Stimulated activated naive CD8-positive, alpha-beta T cell treated with anti-CD3 and anti-CD28 coated beads, Interleukin-15, amount 100 ng/mL, for 72 hours (primary cell): ENCODE data around the gene MRTFA.
"Not testable (repeated sequence)": the region's sequence is repeated elsewhere in the genome, so short reads cannot be mapped to it uniquely, and the experiment has no call there.

ENCODE experiments used
- ATAC-seq: fragments of 150-1000 bp; cut with Tn5 transposase; 2 replicates; pipeline ENCODE4 v1.10.0; 2021; ENCODE audit warnings: mild to moderate bottlenecking, moderate library complexity
- DNase-seq, 2 donors: peaks; one replicate each; pipeline ENCODE4 v3.0.0; 2021 to 2022
- H3K27ac Mint-ChIP-seq, 2 donors: one replicate each; pipeline ENCODE4 v1.8.0; 2022; ENCODE audit warnings: mild to moderate bottlenecking in 2 of 2, mixed read lengths in 2 of 2, moderate library complexity in 2 of 2
- H3K27me3 Mint-ChIP-seq: one replicate; pipeline ENCODE4 v1.8.0; 2022; ENCODE audit warnings: mixed read lengths
- H3K4me1 Mint-ChIP-seq: one replicate; pipeline ENCODE4 v1.8.0; 2022; ENCODE audit warnings: mild to moderate bottlenecking, mixed read lengths
- H3K4me3 Mint-ChIP-seq, 2 donors: one replicate each; pipeline ENCODE4 v1.8.0; 2022; ENCODE audit warnings: mild to moderate bottlenecking in 2 of 2, mixed read lengths in 2 of 2, moderate library complexity in 1 of 2
- H3K9me3 Mint-ChIP-seq, 2 donors: one replicate each; pipeline ENCODE4 v1.8.0; 2022; ENCODE audit warnings: mixed read lengths in 2 of 2

Gene MRTFA

DNA sequence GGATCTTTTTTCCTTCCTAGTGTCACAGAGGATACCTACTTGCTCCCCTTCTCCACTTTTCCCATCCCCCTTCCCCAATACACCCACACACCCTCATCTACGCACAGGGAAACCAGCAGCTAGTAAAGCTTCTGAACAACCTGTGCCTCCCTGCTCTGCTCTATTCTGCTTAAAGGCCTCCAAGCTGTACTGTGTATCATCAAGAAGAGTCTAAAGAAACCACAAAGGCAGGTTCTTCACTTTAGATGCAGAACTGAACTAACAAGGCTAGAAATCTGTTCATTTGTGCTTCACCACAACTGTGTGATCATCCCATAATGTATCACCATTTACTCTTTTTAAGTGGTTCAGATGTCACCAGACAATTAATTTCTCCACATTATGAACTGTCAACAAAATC lies 133.6 kb downstream of the MRTFA start:
- no peak overlapping the region for H3K4me3 Mint-ChIP-seq
- DNase-seq (no peak), ATAC-seq (no peak)
- no peaks in the 10 kb centered on the region for H3K27me3 Mint-ChIP-seq
- no peaks in the 10 kb centered on the region for H3K9me3 Mint-ChIP-seq
- H3K4me1 Mint-ChIP-seq, result peaks cover 33% of the 10 kb centered on the region
- peak overlapping the region; percentile 80 to 91 for H3K27ac Mint-ChIP-seq

DNA sequence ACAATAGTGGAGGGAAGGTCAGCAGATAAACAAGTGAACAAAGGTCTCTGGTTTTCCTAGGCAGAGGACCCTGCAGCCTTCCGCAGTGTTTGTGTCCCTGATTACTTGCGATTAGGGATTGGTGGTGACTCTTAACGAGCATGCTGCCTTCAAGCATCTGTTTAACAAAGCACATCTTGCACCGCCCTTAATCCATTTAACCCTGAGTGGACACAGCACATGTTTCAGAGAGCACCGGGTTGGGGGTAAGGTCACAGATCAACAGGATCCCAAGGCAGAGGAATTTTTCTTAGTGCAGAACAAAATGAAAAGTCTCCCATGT lies 136.1 kb downstream of the MRTFA start:
- not testable (repeated sequence) for H3K4me3 Mint-ChIP-seq, ATAC-seq, H3K9me3 Mint-ChIP-seq

GRCh38 chr22:40499209-40499623 lies 137.3 kb downstream of the MRTFA start:
- ATAC-seq (peak; percentile 74), DNase-seq (no peak)
- H3K4me1 Mint-ChIP-seq, result peaks cover 34% of the 10 kb centered on the region
- no peaks in the 10 kb centered on the region for H3K9me3 Mint-ChIP-seq
- no peak overlapping the region for H3K4me3 Mint-ChIP-seq
- H3K27ac Mint-ChIP-seq, result no peak overlapping the region
- no peaks in the 10 kb centered on the region for H3K27me3 Mint-ChIP-seq

More for the DNA sequence above, 136.1 kb downstream of the MRTFA start:
- not testable (repeated sequence) for H3K27ac Mint-ChIP-seq, DNase-seq, H3K27me3 Mint-ChIP-seq
- peaks cover 40% of the 10 kb centered on the region for H3K4me1 Mint-ChIP-seq

DNA sequence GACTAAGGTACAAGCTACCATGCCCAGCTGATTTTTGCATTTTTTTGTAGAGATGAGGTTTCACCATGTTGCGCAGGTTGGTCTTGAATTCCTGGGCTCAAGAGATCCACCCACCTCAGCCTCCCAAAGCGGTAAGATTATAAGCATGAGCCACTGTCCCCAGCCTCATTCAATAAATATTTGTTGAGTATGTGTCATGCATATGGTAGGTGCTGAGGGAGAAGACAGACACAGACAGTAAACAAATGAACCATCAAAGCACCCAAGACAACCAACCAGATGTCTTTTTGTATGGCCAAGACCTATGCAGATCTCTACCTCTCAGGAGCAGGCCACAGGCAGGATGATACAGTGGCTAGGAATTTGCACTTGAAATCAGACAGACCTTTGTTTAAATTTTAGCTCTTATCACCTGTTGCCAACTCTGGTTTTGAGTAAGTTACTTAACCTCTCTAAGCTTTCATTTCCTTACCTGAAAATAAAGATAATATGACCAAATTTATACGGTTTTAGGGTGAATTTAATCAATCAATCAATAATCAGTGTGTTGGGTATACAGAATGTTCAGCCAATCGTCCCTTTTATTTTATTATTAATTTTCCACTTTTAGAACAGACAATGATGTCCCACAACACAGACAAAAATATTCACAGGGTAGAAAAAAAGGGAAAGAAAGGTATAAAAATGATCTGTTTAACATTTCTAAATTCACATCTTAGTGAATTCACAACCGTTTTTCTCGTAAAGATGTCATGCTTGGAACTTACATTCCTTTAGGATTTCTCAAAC lies 137.9 kb downstream of the MRTFA start:
- DNase-seq, result no peak
- peak; percentile 53 for ATAC-seq
- no peaks in the 10 kb centered on the region for H3K27me3 Mint-ChIP-seq
- H3K4me3 Mint-ChIP-seq, result no peak overlapping the region
- H3K4me1 Mint-ChIP-seq, result peaks cover 38% of the 10 kb centered on the region
- peak overlapping the region in 1 of 2 donors; percentile 54 for H3K27ac Mint-ChIP-seq
- no peaks in the 10 kb centered on the region for H3K9me3 Mint-ChIP-seq

- peak overlapping the region in 1 of 2 donors; percentile 60 for H3K27ac Mint-ChIP-seq
- ATAC-seq (no peak), DNase-seq (no peak)
- H3K9me3 Mint-ChIP-seq, result no peaks in the 10 kb centered on the region
- H3K27me3 Mint-ChIP-seq, result no peaks in the 10 kb centered on the region
- H3K4me1 Mint-ChIP-seq, result peaks cover 34% of the 10 kb centered on the region
- H3K4me3 Mint-ChIP-seq, result no peak overlapping the region
Measured at GRCh38 chr22:40493441-40493840, 143.1 kb downstream of the MRTFA start.

- Mint-ChIP-seq H3K4me1 (peaks cover 38% of the 10 kb centered on the region), H3K9me3 (no peaks in the 10 kb centered on the region), H3K4me3 (no peak overlapping the region), H3K27ac (no peak overlapping the region), H3K27me3 (no peaks in the 10 kb centered on the region)
- DNase-seq, result no peak
- no peak for ATAC-seq
Measured at GRCh38 chr22:40491990-40492631, 144.4 kb downstream of the MRTFA start.

- Mint-ChIP-seq H3K27me3 (no peaks in the 10 kb centered on the region), H3K4me3 (no peak overlapping the region), H3K27ac (no peak overlapping the region), H3K4me1 (peaks cover 51% of the 10 kb centered on the region), H3K9me3 (no peaks in the 10 kb centered on the region)
- ATAC-seq (no peak), DNase-seq (no peak)
Measured at GRCh38 chr22:40487663-40488249, 148.8 kb downstream of the MRTFA start.

- Mint-ChIP-seq H3K27me3 (no peaks in the 10 kb centered on the region), H3K4me3 (peak overlapping the region in 1 of 2 donors; percentile 11)
- ATAC-seq, result peak; percentile 60
Measured at GRCh38 chr22:40486962-40487602, 149.4 kb downstream of the MRTFA start.

GRCh38 chr22:40485813-40486667 lies 150.5 kb downstream of the MRTFA start:
- H3K27me3 Mint-ChIP-seq, result no peaks in the 10 kb centered on the region
- H3K4me3 Mint-ChIP-seq, result peak overlapping the region in 1 of 2 donors; percentile 11
- DNase-seq (no peak), ATAC-seq (no peak)
- peaks cover 45% of the 10 kb centered on the region for H3K4me1 Mint-ChIP-seq
- H3K9me3 Mint-ChIP-seq, result no peaks in the 10 kb centered on the region
- H3K27ac Mint-ChIP-seq, result no peak overlapping the region

More at GRCh38 chr22:40486962-40487602, 149.4 kb downstream of the MRTFA start:
- DNase-seq, result no peak
- H3K4me1 Mint-ChIP-seq, result peaks cover 44% of the 10 kb centered on the region
- H3K9me3 Mint-ChIP-seq, result no peaks in the 10 kb centered on the region
- H3K27ac Mint-ChIP-seq, result no peak overlapping the region

DNA sequence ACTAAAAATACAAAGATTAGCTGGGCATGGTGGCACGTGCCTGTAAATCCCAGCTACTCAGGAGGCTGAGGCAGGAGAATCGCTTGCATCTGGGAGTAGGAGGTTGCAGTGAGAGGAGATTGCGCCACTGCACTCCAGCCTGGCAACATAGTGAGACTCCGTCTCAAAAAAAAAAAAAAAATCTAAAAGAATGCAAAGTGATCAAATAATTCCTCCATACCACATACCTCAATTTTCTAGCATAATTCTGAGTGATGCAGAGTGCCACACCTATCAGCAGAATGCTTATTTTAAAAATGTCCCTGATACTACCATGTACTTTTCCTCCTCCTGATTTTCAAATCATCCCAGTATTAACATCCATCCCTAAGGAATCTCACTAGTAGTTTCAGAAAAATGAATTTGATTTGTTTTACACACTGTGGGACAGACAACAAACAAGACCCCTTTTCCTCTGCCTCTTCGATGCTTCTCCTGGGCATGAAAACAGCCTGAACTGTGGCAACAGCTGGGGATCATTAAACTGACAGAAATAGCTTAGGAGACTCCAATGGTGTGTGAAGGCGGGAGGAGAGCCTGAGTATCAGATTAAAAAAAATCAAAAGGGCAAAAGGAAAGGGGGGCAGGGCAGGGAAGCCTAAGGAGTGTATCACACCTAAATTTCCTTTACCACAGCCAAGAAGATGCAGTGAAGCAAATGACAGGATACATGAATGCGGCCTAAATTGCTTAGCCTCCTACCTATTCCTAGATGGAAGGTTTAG lies 151.4 kb downstream of the MRTFA start:
- Mint-ChIP-seq H3K4me1 (peaks cover 54% of the 10 kb centered on the region), H3K4me3 (no peak overlapping the region), H3K27ac (no peak overlapping the region), H3K27me3 (no peaks in the 10 kb centered on the region), H3K9me3 (no peaks in the 10 kb centered on the region)
- no peak for ATAC-seq
- no peak for DNase-seq

GRCh38 chr22:40482886-40483285 lies 153.6 kb downstream of the MRTFA start:
- DNase-seq (no peak), ATAC-seq (no peak)
- H3K4me3 Mint-ChIP-seq, result no peak overlapping the region
- H3K4me1 Mint-ChIP-seq, result peaks cover 67% of the 10 kb centered on the region
- H3K9me3 Mint-ChIP-seq, result no peaks in the 10 kb centered on the region
- H3K27ac Mint-ChIP-seq, result no peak overlapping the region
- no peaks in the 10 kb centered on the region for H3K27me3 Mint-ChIP-seq

- Mint-ChIP-seq H3K27me3 (no peaks in the 10 kb centered on the region), H3K4me1 (peaks cover 67% of the 10 kb centered on the region), H3K9me3 (no peaks in the 10 kb centered on the region), H3K27ac (no peak overlapping the region), H3K4me3 (no peak overlapping the region)
- DNase-seq (no peak), ATAC-seq (no peak)
Measured at GRCh38 chr22:40482391-40482790, 154.1 kb downstream of the MRTFA start.

- ATAC-seq, result no peak
- DNase-seq, result no peak
- no peaks in the 10 kb centered on the region for H3K9me3 Mint-ChIP-seq
- H3K27me3 Mint-ChIP-seq, result no peaks in the 10 kb centered on the region
- H3K27ac Mint-ChIP-seq, result no peak overlapping the region
- H3K4me1 Mint-ChIP-seq, result peaks cover 62% of the 10 kb centered on the region
- H3K4me3 Mint-ChIP-seq, result no peak overlapping the region
Measured at GRCh38 chr22:40480996-40481395, 155.5 kb downstream of the MRTFA start.

- H3K27ac Mint-ChIP-seq, result no peak overlapping the region
- H3K4me3 Mint-ChIP-seq, result no peak overlapping the region
- H3K4me1 Mint-ChIP-seq, result peaks cover 54% of the 10 kb centered on the region
- H3K9me3 Mint-ChIP-seq, result no peaks in the 10 kb centered on the region
- no peak for DNase-seq
- no peaks in the 10 kb centered on the region for H3K27me3 Mint-ChIP-seq
- ATAC-seq, result no peak
Measured at GRCh38 chr22:40479887-40480538, 156.5 kb downstream of the MRTFA start.
